HG02885 (cell line): ENCODE results near the gene SYNGR2.

Experiments
- ATAC-seq: cut with Tn5 transposase; IDR thresholded peaks from one replicate; pipeline ENCODE4 v1.9.1; 2021; ENCODE audit warnings: mild to moderate bottlenecking; ENCODE audit not compliant: unreplicated experiment, poor library complexity

SYNGR2 gene

DNA sequence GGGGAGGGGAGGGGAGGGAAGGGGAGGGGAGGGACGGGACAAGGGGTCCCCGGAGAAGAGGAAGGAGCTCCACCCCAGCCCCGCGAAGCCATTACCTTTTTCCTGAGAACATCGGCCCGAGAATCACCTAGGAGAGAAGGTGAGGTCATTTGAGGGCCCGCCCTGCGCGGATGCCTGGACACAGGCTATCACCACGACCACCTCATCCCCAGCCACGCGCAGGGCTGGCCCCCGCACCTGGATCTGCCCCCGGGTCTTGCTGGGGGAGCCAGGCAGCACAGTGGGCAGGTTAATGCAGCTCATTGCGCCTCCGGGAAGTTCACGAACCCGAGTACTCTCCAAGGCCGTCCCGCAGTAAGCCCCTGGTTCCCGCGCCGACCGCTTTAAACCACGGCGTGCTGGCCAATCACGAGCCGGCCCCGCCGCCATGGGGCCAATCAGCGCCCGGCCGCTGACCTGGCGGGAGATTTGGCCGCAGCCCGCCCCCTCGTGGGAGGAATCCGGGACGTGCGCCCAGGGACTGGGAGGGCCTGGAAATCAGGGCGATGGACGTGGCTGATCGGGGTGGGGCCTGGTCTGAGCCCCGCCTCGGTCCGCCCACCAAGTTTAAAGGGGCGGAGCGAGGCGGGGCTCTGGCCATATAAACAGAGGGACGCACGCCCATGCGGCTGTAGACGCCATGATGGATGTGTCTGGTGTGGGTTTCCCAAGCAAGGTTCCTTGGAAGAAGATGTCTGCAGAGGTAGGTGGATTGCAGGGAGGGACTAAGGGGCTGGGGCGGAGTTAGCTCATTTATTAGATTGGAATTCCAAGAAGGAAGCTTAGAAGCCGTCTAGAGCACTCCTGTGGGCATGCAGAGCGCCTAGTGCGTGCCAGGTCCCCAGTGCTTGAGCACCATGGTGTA is 18.6 kb downstream of the SYNGR2 start, which contains the start of the genes AFMID and TK1:
AFMID (plus strand) TSS at position 671 of the 904 bp plus-strand sequence; CDS start at position 680, 9 bp downstream.
TK1 (minus strand) TSS at position 361 of the 904 bp plus-strand sequence; CDS start at position 303, 58 bp downstream.
- peak; percentile 91 for ATAC-seq

DNA sequence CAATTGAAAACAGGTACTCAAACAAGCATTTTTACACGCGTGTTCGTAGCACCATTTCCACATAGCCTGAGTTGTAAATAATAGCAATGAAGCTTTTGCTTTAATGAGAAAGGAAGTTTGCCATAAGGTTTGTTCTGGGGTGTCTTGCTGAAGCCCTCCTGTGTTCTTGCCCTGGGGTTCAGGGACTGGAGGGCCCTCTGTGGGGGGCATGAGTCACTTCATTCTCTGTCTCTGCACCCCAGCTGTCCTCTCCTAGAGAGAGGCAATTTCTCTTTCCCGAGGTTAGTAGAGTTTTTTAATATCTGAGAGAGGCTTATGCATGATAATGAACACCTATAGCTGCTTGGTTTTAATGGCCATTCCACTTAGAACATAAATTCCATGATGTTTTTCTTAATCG is 28.3 kb downstream of the SYNGR2 start:
- no peak for ATAC-seq

DNA sequence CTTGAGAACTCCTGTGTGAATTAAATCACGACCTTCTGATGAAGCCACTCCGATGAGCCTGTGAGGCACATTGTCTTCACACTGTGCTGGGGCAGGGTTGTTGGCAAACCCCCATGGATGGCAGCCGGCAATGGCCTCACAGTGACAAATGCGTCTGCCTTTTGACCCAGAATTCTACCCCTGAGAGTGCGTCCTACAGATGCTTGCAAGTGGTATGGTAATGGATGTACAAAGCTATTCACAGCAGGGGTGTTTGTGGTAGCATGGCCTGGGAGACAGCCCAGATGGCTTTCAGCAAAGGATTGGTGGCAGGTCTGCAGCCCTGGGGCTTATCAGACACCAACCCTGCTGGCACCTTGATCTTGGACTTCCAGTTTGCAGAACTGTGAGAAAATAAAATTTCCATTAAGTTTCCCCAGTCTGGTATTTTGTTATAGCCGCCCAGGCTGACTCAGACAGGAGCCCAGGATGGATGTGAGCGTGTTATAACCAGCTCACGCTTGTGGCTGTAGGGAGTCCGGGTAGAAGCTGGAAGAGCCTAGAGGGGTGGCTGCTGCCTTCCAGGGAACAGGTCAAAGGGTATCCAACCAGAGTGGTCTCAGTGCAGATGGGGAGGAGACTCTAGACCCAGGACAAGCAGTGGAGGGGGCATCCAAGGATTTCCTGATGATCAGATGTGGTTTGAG is 28.9 kb downstream of the SYNGR2 start:
- no peak for ATAC-seq

DNA sequence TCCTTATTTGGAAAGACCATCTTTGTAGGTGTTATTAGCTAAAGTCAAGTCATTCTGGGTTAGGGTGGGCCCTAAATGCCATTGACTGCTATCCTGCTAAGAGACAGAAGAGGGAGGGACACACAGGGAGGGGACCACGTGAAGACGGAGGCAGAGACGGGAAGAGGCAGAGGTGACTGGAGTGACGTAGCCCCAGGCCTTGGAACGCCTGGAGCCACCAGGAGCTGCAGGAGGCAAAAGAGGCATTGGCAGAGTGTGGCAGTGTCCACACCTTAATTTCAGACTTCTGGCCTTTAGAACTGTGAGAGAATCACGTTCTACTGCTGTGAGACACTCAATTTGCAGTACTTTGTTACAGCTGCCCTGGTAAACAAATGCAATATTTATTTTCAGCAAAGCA is 32.1 kb downstream of the SYNGR2 start:
- no peak for ATAC-seq

DNA sequence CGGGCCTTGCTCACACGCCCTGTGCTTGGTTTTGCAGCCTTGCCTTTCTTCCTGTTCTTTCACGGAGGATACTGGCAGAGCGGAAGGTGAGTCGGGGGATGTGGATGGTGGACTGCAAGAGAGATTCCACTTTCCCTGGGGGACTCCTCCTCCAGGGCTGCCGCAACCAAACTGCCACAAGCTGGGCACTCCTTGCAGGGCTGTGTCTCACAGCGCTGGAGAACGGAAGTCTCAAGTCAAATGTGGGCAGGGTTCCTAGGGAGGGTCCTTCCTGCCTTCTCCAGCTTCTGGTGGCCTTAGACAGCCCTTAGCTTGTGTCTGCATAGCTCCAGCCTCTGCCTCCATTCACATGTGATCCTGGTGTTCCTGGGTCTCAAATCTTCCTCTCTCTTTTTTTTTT is 34.3 kb downstream of the SYNGR2 start:
- ATAC-seq: no peak

DNA sequence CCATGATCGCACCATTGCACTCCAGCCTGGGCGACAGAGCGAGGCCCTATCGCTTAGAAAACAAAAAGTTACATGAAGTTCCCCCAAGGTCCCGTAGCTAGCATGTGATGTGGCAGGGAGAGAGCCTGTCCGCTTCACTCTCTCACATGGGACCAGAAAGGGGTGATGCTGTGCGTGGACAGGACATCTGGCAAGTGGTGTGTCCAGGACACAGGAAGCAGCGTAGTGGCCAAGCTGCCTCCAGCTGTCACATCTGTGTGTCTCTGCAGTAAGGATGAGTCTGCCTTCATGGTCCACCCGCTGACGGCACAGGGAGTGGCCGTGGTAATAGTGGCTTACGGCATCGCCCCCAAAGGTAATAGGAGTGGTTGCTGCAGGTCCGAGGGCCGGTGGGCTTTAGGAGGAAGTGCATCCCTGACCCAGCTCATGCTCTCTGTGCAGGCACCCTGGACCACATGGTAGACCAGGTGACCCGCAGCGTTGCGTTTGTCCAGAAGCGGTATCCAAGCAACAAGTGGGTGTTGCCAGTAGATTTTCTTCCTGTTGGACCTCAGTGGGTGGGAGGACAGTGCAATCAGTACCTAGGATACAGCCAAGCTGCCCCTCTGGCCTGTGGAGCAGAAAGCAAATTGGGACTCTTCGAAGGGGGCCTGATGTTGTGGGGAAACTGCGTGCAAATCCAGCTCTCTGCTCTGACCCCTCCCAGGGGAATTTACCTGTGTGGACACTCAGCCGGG is 36.2 kb downstream of the SYNGR2 start:
- no peak for ATAC-seq

DNA sequence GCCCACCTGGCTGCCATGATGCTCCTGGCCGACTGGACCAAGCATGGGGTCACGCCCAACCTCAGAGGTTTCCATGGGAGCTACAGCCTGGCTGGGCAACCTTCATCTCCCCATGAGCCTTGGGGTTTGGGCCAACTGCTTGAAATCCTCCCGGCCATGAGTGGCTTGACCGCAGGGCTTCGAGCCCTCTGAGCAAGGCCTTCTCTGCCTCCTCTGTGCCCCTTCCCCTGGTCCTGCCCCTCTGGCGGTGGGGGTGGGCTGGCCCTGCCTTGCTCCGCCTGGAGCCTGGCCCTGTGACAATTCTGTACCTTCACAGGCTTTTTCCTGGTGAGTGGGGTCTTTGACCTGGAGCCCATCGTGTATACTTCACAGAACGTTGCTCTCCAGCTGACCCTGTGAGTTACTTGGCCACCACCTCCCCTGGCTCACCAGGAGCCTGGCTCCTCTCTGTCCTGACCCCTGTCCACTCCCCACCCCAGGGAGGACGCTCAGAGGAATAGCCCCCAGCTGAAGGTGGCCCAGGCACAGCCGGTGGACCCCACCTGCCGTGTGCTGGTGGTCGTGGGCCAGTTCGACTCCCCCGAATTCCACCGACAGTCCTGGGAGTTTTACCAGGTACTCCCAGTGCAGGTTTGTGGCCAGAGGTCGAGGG is 36.9 kb downstream of the SYNGR2 start:
- ATAC-seq: no peak

DNA sequence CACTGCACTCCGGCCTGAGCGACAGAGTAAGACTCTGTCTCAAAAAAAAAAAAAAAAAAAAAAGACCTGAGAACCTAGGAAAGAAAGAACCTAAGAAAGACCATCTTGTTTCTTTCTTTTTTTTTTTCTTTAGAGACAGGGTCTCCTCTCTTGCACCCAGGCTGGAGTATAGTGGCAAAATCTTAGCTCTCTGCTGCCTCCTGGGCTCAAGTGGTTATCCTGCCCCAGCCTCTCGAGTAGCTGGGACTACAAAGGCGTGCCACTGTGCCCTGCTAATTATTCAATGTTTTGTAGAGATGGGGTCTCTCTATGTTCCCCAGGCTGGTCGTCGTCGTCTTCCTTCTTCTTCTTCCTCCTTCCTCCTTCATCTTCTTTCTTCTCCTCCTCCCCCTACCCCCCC is 37.9 kb downstream of the SYNGR2 start:
- no peak for ATAC-seq

DNA sequence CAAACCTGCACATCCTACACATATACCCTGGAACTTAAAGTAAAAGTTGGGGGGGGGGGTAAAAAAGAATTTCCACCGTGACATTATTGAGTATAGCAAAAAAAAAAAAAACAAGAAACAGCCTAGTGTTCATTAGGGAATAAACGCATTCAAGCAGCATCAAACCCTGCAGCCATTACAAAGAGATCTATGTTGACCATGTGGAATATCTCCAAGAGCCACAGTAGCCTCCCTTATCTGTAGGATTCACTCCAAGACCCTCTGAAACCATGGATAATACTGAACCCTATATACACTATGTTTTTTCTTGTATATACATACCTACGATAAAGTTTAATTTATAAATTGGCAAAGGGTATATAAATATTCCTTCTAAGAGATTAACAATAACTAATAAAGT is 40.1 kb downstream of the SYNGR2 start:
- no peak for ATAC-seq

DNA sequence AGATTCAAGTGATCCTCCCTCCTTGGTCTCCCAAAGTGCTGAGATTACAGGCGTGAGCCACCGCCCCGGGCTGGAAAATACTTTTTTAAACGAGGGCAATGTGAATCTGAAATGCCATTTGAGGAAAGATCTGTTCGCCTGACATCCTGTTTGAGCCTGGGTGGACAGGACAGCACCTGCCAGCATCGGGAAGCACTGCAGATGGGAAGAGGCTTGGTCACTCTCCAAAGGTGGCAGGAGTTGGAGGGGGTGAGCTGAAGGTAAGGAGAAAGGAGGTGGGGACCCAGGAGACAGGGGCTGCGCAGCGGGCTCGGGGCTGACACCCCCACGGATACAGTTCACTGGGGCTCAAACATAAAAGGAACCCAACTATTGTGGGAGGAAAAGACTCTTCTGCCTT is 41.7 kb downstream of the SYNGR2 start:
- ATAC-seq: no peak

DNA sequence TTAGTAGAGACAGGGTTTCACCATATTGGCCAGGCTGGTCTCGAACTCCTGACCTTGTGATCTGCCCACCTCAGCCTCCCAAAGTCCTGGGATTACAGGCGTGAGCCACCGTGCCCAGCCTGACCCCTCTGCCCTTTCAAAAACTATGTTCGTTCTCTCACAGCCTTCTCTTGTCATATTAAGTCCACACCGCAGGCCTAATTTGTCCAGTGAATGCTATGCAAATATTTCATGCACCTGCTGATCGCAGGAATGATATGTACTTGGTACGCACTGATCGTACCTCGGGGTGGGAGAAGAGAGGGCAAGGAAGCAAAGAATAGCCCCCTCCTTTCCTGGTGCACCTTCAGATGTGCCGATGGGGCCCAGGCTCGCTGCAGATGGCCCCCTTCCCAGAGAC is 42.7 kb downstream of the SYNGR2 start:
- no peak for ATAC-seq

DNA sequence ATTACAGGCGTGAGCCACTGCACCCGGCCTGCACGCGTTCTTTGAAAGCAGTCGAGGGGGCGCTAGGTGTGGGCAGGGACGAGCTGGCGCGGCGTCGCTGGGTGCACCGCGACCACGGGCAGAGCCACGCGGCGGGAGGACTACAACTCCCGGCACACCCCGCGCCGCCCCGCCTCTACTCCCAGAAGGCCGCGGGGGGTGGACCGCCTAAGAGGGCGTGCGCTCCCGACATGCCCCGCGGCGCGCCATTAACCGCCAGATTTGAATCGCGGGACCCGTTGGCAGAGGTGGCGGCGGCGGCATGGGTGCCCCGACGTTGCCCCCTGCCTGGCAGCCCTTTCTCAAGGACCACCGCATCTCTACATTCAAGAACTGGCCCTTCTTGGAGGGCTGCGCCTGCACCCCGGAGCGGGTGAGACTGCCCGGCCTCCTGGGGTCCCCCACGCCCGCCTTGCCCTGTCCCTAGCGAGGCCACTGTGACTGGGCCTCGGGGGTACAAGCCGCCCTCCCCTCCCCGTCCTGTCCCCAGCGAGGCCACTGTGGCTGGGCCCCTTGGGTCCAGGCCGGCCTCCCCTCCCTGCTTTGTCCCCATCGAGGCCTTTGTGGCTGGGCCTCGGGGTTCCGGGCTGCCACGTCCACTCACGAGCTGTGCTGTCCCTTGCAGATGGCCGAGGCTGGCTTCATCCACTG is 45.8 kb downstream of the SYNGR2 start, which contains the start of gene BIRC5:
BIRC5 (plus strand) TSS at position 238 of the 690 bp plus-strand sequence; CDS start at position 302, 64 bp downstream.
- ATAC-seq: peak; percentile 86

DNA sequence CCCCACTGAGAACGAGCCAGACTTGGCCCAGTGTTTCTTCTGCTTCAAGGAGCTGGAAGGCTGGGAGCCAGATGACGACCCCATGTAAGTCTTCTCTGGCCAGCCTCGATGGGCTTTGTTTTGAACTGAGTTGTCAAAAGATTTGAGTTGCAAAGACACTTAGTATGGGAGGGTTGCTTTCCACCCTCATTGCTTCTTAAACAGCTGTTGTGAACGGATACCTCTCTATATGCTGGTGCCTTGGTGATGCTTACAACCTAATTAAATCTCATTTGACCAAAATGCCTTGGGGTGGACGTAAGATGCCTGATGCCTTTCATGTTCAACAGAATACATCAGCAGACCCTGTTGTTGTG is 46.3 kb downstream of the SYNGR2 start:
- no peak for ATAC-seq

DNA sequence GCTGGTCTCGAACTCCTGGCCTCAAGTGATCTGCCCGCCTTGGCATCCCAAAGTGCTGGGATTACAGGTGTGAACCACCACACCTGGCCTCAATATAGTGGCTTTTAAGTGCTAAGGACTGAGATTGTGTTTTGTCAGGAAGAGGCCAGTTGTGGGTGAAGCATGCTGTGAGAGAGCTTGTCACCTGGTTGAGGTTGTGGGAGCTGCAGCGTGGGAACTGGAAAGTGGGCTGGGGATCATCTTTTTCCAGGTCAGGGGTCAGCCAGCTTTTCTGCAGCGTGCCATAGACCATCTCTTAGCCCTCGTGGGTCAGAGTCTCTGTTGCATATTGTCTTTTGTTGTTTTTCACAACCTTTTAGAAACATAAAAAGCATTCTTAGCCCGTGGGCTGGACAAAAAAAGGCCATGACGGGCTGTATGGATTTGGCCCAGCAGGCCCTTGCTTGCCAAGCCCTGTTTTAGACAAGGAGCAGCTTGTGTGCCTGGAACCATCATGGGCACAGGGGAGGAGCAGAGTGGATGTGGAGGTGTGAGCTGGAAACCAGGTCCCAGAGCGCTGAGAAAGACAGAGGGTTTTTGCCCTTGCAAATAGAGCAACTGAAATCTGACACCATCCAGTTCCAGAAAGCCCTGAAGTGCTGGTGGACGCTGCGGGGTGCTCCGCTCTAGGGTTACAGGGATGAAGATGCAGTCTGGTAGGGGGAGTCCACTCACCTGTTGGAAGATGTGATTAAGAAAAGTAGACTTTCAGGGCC is 51.2 kb downstream of the SYNGR2 start:
- no peak for ATAC-seq
